Neural progenitor cell (in vitro differentiated cells): Measurements from ENCODE around the gene CEP128. TPM values are rescaled to one million over a fixed set of nuclear protein-coding genes. Genes with fewer than 3 reads are reported as not detected.

Experiments
- DNase-seq: peaks from one replicate; pipeline ENCODE4 v3.0.0-alpha.2; 2016; ENCODE audit warnings: low spot score
- H2AFZ ChIP-seq: fragments of 200-600 bp; sonication (generic); replicated peaks from 2 replicates; pipeline ENCODE4 v1.6.1; 2016; ENCODE audit warnings: antibody characterized with exemption
- H3F3A ChIP-seq: fragments of 200-600 bp; sonication (generic); 2 replicates; pipeline ENCODE4 v1.6.1; 2016; ENCODE audit warnings: antibody characterized with exemption, low read depth
- H3K27ac ChIP-seq: fragments of 200-600 bp; sonication (generic); 2 replicates; pipeline ENCODE4 v1.5.1; 2016; ENCODE audit warnings: mild to moderate bottlenecking
- H3K27me3 ChIP-seq: fragments of 200-600 bp; sonication (generic); 2 replicates; pipeline ENCODE4 v1.6.1; 2016; ENCODE audit warnings: mild to moderate bottlenecking, moderate library complexity
- H3K36me3 ChIP-seq: fragments of 200-600 bp; sonication (generic); 2 replicates; pipeline ENCODE4 v1.5.1; 2016
- H3K4me1 ChIP-seq: fragments of 200-600 bp; sonication (generic); 2 replicates; pipeline ENCODE4 v1.6.1; 2016; ENCODE audit warnings: mixed run types
- H3K4me2 ChIP-seq: fragments of 200-600 bp; sonication (generic); 2 replicates; pipeline ENCODE4 v1.6.1; 2016
- H3K4me3 ChIP-seq: fragments of 200-600 bp; sonication (generic); 2 replicates; pipeline ENCODE4 v1.5.1; 2016
- H3K79me2 ChIP-seq: fragments of 200-600 bp; sonication (generic); 2 replicates; pipeline ENCODE4 v1.6.1; 2016; ENCODE audit warnings: low read depth
- H3K9ac ChIP-seq: fragments of 200-600 bp; sonication (generic); 2 replicates; pipeline ENCODE4 v1.6.1; 2016
- H3K9me3 ChIP-seq: fragments of 200-600 bp; sonication (generic); 2 replicates; pipeline ENCODE4 v1.5.1; 2016; ENCODE audit warnings: low read depth
- H4K20me1 ChIP-seq: fragments of 200-600 bp; sonication (generic); 2 replicates; pipeline ENCODE4 v1.6.1; 2016; ENCODE audit warnings: low read depth
- H3K27ac Mint-ChIP-seq: 3 replicates; pipeline ENCODE4 v1.8.0; 2021; ENCODE audit warnings: mixed read lengths
- H3K27me3 Mint-ChIP-seq: 2 replicates; pipeline ENCODE4 v1.8.0; 2022; ENCODE audit warnings: low read depth, mild to moderate bottlenecking, inconsistent platforms, moderate library complexity, mixed read lengths; ENCODE audit not compliant: insufficient read depth
- H3K36me3 Mint-ChIP-seq: 3 replicates; pipeline ENCODE4 v1.8.0; 2021; ENCODE audit warnings: mixed read lengths
- H3K4me1 Mint-ChIP-seq: 3 replicates; pipeline ENCODE4 v1.8.0; 2021; ENCODE audit warnings: mixed read lengths
- H3K4me3 Mint-ChIP-seq: 3 replicates; pipeline ENCODE4 v1.8.0; 2021; ENCODE audit warnings: mild to moderate bottlenecking, moderate library complexity, mixed read lengths
- H3K9me3 Mint-ChIP-seq: 3 replicates; pipeline ENCODE4 v1.8.0; 2020; ENCODE audit warnings: mixed read lengths
- CTCF ChIP-seq: fragments of 200-600 bp; sonication (generic); IDR thresholded peaks from 2 replicates; pipeline ENCODE4 v1.5.1; 2017; ENCODE audit warnings: antibody characterized with exemption, mild to moderate bottlenecking
- EZH2 ChIP-seq: fragments of 200-600 bp; sonication (generic); IDR thresholded peaks from 2 replicates; pipeline ENCODE4 v1.6.1; 2017; ENCODE audit warnings: antibody characterized with exemption, mild to moderate bottlenecking, moderate library complexity
- EZH2phosphoT487 ChIP-seq: fragments of 200-600 bp; sonication (generic); IDR thresholded peaks from 2 replicates; pipeline ENCODE4 v1.6.1; 2017; ENCODE audit warnings: antibody characterized with exemption
- total RNA-seq: library from RNA; depleted of rRNA; stranded (reverse); fragments of >200 nt; gene quantifications from 2 replicates; pipeline ENCODE4 v1.2.3, GENCODE V29; 2015; ENCODE audit warnings: low replicate concordance

The CEP128 gene
- total RNA-seq: 10.4 and 12.1 TPM in 2 replicates

GRCh38 chr14:80941241-80942185 lies at the start of gene CEP128:
Gene CEP128 (minus strand): TSS chr14:80941738.
- H3K9me3 ChIP-seq: no peaks in the 10 kb centered on the region
- no peaks in the 10 kb centered on the region for H3K36me3 Mint-ChIP-seq
- H3K27me3 Mint-ChIP-seq: no peaks in the 10 kb centered on the region

GRCh38 chr14:80988735-80989429 lies 47.3 kb upstream of the CEP128 start:
- no peak overlapping the region for H3K4me3 Mint-ChIP-seq
- Histone ChIP-seq H2AFZ (no peak overlapping the region), H4K20me1 (no peaks in the 10 kb centered on the region), H3K36me3 (no peaks in the 10 kb centered on the region), H3K9ac (no peak overlapping the region), H3K4me2 (no peak overlapping the region), H3F3A (no peaks in the 10 kb centered on the region), H3K27ac (no peak overlapping the region), H3K27me3 (peaks cover 6% of the 10 kb centered on the region), H3K4me1 (no peaks in the 10 kb centered on the region), H3K79me2 (no peaks in the 10 kb centered on the region), H3K9me3 (no peaks in the 10 kb centered on the region), H3K4me3 (no peak overlapping the region)
- TF ChIP-seq EZH2 (no peak), EZH2phosphoT487 (no peak), CTCF (no peak)
- H3K9me3 Mint-ChIP-seq: no peaks in the 10 kb centered on the region
- no peaks in the 10 kb centered on the region for H3K27me3 Mint-ChIP-seq
- H3K27ac Mint-ChIP-seq: no peak overlapping the region
- no peaks in the 10 kb centered on the region for H3K36me3 Mint-ChIP-seq
- no peak for DNase-seq
- no peaks in the 10 kb centered on the region for H3K4me1 Mint-ChIP-seq

More at GRCh38 chr14:80941241-80942185, at the start of gene CEP128:
- peak; percentile 96 for DNase-seq
- H3K9ac ChIP-seq: peak within 1 kb of the TSS; percentile 54
- peak within 1 kb of the TSS; percentile 96 for H3K4me3 Mint-ChIP-seq
- H3K36me3 ChIP-seq: no peaks in the 10 kb centered on the region
- H3K27ac ChIP-seq: no peak within 1 kb of the TSS
- H4K20me1 ChIP-seq: no peaks in the 10 kb centered on the region
- H3K4me3 ChIP-seq: peak within 1 kb of the TSS; percentile 92
- peak within 1 kb of the TSS; percentile 95 for H2AFZ ChIP-seq
- no peak for TF ChIP-seq CTCF
- TF ChIP-seq EZH2: no peak
- TF ChIP-seq EZH2phosphoT487: no peak
- peaks cover 16% of the 10 kb centered on the region for H3K4me1 Mint-ChIP-seq
- H3F3A ChIP-seq: no peaks in the 10 kb centered on the region
- H3K27ac Mint-ChIP-seq: peak within 1 kb of the TSS; percentile 99
- peaks cover 4% of the 10 kb centered on the region for H3K4me1 ChIP-seq
- peak within 1 kb of the TSS; percentile 94 for H3K4me2 ChIP-seq
- H3K9me3 Mint-ChIP-seq: no peaks in the 10 kb centered on the region
- peaks cover 10% of the 10 kb centered on the region for H3K79me2 ChIP-seq
- no peaks in the 10 kb centered on the region for H3K27me3 ChIP-seq

- Histone ChIP-seq H2AFZ (no peak overlapping the region), H3K36me3 (no peaks in the 10 kb centered on the region), H3K27me3 (peaks cover 6% of the 10 kb centered on the region), H3K4me2 (no peak overlapping the region), H3K4me1 (no peaks in the 10 kb centered on the region), H3F3A (no peaks in the 10 kb centered on the region), H4K20me1 (no peaks in the 10 kb centered on the region), H3K4me3 (no peak overlapping the region), H3K9ac (no peak overlapping the region), H3K79me2 (no peaks in the 10 kb centered on the region), H3K27ac (no peak overlapping the region), H3K9me3 (no peaks in the 10 kb centered on the region)
- H3K36me3 Mint-ChIP-seq: no peaks in the 10 kb centered on the region
- no peaks in the 10 kb centered on the region for H3K27me3 Mint-ChIP-seq
- no peaks in the 10 kb centered on the region for H3K4me1 Mint-ChIP-seq
- DNase-seq: no peak
- no peak overlapping the region for H3K27ac Mint-ChIP-seq
- H3K4me3 Mint-ChIP-seq: no peak overlapping the region
- no peak for TF ChIP-seq EZH2phosphoT487
- no peak for TF ChIP-seq CTCF
- TF ChIP-seq EZH2: no peak
- no peaks in the 10 kb centered on the region for H3K9me3 Mint-ChIP-seq
Observed at GRCh38 chr14:80988192-80988591, 46.7 kb upstream of the CEP128 start.
